HG02571 (cell line): Measurements from ENCODE around the gene TBX15.
A peak's percentile ranks its signal among the peaks of the same experiment; 100 is the strongest.
"Not testable (repeated sequence)": the region's sequence is repeated elsewhere in the genome, so short reads cannot be mapped to it uniquely, and the experiment has no call there.

Source experiments
- ATAC-seq: cut with Tn5 transposase; IDR thresholded peaks from one replicate; pipeline ENCODE4 v1.9.1; 2021; ENCODE audit warnings: mild to moderate bottlenecking, moderate library complexity; ENCODE audit not compliant: unreplicated experiment

The TBX15 gene

DNA sequence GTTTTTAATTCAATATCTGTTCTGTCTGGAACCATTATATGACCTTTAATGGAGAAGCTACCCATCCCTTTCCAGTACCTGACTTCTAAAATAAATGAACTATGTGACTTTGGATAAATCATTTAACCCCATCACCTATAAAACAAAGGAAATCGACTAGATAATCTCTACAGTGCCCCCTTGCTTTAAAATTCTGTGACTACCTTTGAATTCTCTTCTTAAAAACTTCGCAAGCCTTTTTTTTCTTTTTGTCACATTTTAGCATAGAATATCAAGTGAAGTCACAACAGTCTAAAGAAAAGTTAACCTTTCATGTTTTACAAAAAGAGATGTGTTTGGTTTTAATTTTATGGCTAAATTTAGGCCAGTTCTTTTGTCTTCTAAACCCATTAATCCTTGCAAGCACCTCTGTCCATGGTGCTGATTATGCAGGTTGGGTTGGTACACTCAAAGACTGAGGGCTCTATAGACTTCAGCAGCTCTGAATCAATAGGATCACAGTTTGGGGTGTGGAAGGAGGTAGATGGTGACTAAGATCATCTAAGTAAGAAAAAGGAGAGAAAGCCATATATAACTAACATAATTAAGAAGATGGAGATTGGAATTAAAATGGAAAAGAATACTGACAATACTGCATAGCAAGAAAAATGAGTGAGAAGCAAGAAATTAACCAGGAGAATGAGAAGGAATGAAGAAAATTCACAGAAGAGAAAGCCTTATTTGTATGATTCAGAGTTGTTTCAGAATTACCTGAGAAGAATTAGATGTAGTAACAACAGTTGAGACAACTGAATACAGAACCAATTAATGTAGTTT is 59.2 kb downstream of the TBX15 start:
- no peak for ATAC-seq

DNA sequence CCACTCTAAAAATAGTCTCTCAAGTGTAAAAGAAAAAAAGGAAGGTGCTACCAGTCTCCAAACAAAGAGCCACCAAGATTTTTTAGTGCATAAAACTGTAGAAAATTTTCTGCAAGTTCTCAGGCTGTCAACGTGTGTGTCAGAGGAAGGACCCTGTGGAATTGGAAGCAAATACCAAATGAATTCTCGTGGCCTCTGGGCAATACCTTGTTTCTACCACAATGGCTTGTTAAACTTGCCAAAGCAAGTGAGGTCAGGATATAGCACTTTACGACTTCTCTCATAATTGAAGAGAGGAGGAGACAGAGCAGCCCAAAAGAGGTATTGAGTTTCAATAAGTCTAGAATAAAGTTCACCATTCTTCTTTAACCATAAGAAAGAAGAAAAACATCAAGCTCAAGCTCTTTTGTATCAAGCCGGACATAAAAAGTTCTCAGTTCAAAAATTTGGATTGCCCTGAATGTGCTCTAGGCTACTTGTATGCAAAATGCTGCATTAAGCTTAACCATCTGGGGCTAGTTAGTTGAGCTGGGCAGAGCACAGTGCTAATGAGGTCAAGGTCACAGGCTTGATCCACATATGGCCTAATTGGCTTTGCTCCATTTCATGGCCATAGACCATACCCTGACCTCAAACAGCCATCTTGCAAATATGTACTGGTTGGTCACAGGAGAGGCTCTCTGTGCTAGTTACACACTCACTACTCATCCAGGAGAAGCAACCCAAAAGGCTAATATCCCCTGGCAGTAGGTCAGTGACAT is 60.5 kb downstream of the TBX15 start:
- no peak for ATAC-seq

DNA sequence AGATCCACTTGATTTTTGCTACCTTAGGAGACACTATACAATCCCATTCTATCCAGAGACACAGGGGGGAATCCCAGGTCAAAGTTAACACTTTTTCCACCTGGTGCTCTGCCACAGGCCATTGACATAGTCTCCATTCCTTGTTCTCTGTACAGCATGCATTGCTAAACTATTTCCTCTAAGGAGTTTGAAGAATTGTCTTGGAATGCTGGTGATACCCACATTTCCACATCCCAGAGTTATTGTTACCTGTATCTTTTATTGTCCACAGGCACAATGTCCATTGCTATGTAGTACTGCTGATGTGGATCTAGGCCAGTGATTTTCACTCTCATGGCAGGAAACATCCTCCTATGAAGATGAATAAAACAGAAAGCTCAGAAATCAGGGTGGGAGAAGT is 61.9 kb downstream of the TBX15 start:
- no peak for ATAC-seq

DNA sequence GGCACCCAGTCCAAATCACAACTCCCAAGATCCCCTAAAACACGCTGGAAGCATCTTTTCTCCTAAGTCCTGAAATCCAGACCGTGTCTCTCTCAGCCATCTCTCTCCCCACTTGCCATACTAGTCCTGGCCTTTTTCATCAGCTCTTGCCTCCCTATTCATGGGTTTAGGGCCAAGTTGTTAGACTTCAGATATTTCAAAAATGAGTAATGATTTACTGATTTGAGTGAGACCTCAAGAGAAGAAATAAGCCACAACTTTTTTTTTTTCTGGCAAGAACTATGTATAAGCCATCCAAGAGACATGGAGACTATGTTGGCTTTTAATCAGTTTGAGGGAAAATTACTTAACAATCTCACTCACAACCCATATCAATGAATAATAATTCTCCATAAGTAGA is 62.5 kb downstream of the TBX15 start:
- no peak for ATAC-seq

DNA sequence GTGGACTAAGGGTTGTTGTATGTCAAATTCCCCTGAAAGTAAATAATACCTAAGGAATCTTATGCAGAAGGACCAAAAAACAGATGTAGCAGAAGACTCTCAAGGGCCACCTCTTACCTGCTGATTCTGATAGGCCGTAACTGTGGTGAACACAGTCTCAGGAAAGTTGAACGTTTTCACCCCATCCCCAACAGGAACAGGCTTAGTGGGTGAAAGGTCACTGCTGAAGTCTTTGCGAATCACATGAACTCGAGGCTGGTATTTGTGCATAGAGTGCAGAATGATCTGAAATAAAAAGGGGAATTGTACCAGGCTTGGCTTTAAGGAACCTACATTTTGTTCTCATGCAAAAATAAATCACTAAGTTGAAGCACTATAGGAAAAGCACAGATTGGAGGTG is 64.8 kb downstream of the TBX15 start:
- ATAC-seq, result no peak

DNA sequence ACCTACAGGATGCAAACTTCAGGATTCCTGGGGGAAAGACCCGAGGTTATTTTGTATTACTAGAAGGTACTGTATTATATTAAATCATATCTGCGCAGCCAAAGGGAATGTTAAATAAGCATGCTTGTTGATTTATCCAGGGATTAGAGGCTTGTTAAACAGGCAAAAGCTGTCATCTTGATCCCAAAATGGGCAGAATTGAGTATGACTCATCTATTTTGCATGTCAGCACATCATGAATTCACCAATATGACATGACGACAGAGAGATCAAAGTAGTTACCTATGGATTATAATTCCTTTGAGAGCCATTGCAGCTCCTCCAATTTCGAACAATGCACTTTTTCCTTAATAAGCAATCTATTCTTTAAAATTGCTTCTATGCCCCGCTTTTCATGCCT is 66.1 kb downstream of the TBX15 start:
- ATAC-seq, result no peak

DNA sequence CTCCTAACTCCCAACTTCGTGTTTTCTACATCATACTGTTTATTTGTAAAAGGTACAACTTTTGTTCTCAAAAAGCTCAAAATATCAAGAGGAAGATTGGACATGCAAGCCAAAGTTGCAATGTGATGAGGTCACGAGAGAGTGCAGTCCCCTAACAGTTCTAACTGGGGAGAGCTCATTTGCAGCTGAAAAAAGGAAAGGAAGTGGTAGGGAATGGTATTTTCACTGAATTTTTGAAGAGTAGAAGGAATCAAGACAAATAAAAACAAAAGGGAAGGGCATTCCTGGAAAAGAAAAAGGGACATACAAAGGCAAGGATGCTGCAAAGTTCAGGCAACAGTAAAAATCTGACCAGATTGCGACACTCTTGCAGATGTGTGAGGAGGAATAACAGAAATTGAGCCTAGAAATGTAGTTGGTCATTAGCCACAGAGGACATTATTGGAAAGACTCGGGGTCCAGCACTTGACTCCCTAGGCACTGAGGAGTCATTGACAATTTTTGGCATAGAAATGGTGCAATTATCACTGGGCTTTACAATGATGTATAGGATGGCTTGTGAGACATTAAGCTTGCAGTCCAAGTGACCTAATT is 67.9 kb downstream of the TBX15 start:
- ATAC-seq, result no peak

- no peak for ATAC-seq
Measured at GRCh38 chr1:118918940-118919259, 69.2 kb downstream of the TBX15 start.

DNA sequence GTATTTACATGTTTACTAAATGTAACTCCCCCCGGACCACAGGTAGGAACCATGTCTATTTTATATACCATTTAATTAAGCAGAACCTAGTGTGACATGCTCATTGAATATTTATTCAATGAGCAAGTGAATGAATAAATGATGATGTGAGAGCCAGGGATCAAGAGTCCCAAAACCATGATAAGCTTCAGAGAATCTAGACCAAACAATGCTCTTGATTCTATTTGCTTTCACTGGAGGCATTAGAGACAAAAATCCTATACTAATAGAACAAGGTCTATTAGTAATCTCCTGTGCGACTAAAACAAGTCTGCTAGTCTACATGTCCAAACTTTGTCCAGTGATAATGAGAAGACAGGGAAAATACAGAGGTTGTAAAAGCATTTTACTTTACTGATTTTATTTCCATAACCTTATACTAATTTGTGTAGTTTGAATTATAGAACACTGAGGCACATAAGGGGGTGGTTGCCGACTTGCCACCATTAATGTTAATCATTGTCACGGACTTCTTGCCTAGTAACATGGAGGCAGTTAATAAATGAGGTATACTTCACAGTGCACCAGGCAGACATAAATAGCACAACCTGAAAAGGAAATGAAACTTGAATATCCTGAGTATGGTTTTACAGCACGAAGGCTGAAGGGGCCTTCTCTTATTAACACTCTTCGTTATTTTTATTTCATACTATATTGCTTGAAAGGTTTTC is 69.8 kb downstream of the TBX15 start:
- ATAC-seq, result peak; percentile 45

DNA sequence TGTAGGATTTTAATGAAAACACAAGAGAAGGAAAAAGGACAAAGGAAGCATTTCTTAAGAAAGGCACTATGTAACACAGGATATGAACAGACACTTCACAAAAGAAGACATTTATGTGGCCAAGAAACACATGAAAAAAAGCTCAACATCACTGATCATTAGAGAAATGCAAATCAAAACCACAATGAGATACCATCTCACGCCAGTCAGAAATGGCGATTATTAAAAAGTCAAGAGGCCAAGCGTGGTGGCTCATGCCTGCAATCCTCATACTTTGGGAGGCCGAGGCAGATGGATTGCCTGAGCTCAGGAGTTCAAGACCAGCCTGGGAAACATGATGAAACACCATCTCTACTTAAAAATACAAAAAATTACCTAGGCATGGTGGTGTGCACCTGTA is 71.8 kb downstream of the TBX15 start:
- ATAC-seq, result not testable (repeated sequence)

GRCh38 chr1:118914379-118915161 is 73.6 kb downstream of the TBX15 start:
- ATAC-seq, result no peak

GRCh38 chr1:118913818-118914217 is 74.3 kb downstream of the TBX15 start:
- ATAC-seq, result no peak

- ATAC-seq, result no peak
Measured at GRCh38 chr1:118912574-118912973, 75.6 kb downstream of the TBX15 start.

DNA sequence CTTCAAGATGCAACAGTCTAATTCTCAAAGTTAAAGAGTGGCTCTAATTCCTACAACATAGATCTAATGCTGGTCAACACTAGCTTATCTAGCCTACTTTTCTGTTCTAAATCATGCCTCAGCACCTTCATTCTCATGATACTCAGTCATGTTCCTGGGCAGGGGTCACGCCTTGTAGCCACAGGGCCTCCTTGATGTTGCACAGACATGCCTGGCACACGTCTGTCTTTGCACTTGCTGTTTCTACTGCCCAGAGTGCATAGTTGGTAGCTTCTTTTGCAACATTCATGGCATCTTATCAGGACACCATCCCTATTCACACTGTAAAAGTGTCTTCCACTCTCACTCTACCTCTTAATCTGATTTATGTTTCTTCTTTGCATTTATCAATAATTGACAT is 76.6 kb downstream of the TBX15 start:
- ATAC-seq, result no peak

DNA sequence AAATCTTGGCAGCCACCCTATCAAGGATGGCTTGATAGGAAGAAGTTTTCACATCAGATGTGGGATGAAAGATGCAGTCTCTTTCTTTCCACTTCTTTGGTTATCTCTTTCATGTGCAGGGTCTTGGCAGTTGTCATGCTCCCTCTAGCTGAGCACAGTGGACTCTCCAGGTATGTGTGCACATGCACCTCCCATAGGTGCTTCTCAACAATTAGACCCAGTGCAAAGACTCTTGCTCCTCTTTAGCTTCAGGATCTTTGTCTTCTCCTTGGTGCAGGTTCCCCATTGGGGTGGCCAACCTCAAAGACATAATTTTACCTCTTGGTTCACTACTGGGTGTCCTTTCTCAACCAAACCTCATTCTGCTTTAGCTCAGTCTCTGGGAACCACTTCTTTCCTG is 80.7 kb downstream of the TBX15 start:
- no peak for ATAC-seq

DNA sequence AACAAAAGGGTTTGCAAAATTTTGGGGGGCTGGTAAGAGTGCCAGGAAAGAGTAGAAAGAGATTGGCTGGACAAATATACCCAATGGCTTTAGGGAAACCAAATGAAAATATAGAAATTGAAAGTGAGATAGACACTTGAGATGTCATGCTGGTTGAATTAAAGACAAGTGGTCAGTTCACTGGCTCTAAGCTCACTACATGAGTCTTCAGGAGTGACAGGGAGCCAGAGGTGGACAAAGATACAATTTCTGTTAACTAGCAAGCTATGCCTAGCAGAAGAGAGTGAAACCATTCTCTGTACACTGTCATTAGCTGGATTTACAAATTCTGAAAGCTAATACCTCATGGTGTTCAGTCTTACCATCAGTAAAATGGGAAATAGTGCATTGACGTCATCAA is 82.5 kb downstream of the TBX15 start:
- ATAC-seq, result no peak

GRCh38 chr1:118905196-118905595 is 82.9 kb downstream of the TBX15 start:
- no peak for ATAC-seq

- ATAC-seq, result no peak
Measured at GRCh38 chr1:118902711-118903191, 85.4 kb downstream of the TBX15 start.

DNA sequence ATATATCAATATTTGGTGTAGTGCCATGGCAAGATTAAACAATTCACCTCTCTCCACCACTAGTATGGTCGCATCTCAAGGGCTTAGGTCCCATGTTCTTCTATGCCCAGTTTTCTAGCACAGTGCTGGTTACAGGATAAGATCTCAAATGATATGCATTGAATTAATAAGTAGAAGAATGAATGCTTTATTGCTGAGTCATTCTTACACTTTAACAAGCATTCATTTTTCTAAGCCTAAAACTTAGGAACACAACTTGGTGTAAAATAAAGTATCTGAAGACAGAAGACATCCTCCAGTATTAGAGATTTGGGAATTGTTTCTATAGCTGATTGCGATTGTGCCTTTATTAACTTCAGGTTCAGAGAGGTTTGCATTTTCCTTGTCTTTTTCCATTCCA is 85.8 kb downstream of the TBX15 start:
- ATAC-seq, result no peak

DNA sequence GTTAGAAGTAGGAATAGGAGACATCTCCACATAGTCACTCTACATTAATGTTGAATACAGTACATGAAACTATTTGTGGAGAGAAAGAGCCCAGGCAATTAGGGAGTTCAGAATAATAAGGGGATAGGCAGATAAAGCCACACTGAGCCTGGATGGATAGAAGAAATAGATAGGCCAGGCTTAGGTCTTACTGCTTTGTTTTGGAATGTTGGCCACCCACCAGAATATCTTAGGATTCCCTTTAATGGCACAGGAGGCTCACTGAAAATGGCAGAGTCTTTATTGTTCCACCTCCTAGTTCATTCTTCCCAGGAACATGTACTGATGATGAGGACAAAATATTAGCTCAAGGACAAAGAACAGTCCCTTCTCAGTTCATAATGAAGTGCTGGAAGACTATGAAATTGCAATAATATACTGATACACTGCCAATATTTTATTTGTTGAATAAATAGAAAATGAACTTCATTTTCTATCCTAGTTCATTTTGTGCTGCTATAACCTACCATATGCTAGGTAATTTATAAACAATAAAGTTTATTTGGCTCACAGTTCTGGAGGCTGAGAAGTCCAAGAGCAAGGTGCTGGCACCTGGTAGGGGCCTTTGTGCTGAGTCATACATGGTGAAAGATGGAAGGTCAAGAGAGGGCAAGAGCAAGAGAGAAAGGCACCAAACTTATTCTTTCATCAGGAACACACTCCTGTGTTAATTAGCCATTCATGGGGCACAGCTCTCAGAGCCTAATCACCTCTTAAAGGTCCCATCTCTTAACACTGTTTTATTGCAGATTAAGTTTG is 87.3 kb downstream of the TBX15 start:
- ATAC-seq, result no peak
